H9 (cell line): ENCODE results near the gene RPP14. TPM values are rescaled to one million over a fixed set of nuclear protein-coding genes. Genes with fewer than 3 reads are reported as not detected.
A peak's percentile ranks its signal among the peaks of the same experiment; 100 is the strongest.

ENCODE experiments used
- DNase-seq: peaks from one replicate; pipeline ENCODE4 v3.0.0-alpha.2; 2017
- H2AFZ ChIP-seq: one replicate; pipeline ENCODE4 v1.6.1; 2013; ENCODE audit warnings: mild to moderate bottlenecking, low read length, control low read depth, moderate library complexity
- H2AK5ac ChIP-seq: 2 replicates; pipeline ENCODE4 v1.6.1; 2013; ENCODE audit warnings: low read length, control low read depth, mixed read lengths; ENCODE audit not compliant: insufficient read length
- H2BK120ac ChIP-seq: one replicate; pipeline ENCODE4 v1.6.1; 2013; ENCODE audit warnings: low read depth, mild to moderate bottlenecking, low read length, control low read depth, inconsistent platforms; ENCODE audit not compliant: poor library complexity, severe bottlenecking
- H2BK12ac ChIP-seq: 2 replicates; pipeline ENCODE4 v1.6.1; 2013; ENCODE audit warnings: low read length, control low read depth, mixed read lengths, low read depth; ENCODE audit not compliant: insufficient read length
- H2BK15ac ChIP-seq: 2 replicates; pipeline ENCODE4 v1.6.1; 2013; ENCODE audit warnings: low read depth, low read length, control low read depth
- H2BK20ac ChIP-seq: one replicate; pipeline ENCODE4 v1.6.1; 2013; ENCODE audit warnings: low read depth, mild to moderate bottlenecking, low read length, control low read depth, inconsistent platforms; ENCODE audit not compliant: poor library complexity, severe bottlenecking
- H2BK5ac ChIP-seq: 2 replicates; pipeline ENCODE4 v1.6.1; 2013; ENCODE audit warnings: low read length, control low read depth, mixed read lengths; ENCODE audit not compliant: insufficient read length
- H3K14ac ChIP-seq: 2 replicates; pipeline ENCODE4 v1.6.1; 2013; ENCODE audit warnings: low read length, control low read depth; ENCODE audit not compliant: insufficient read depth
- H3K18ac ChIP-seq: 2 replicates; pipeline ENCODE4 v1.6.1; 2013; ENCODE audit warnings: low read depth, mild to moderate bottlenecking, mixed read lengths, low read length, control low read depth; ENCODE audit not compliant: insufficient read length
- H3K23ac ChIP-seq: 2 replicates; pipeline ENCODE4 v1.6.1; 2013; ENCODE audit warnings: low read length, control low read depth, mixed read lengths, low read depth; ENCODE audit not compliant: insufficient read length
- H3K23me2 ChIP-seq: 2 replicates; pipeline ENCODE4 v1.6.1; 2013; ENCODE audit warnings: low read depth, mild to moderate bottlenecking, mixed read lengths, low read length, control low read depth; ENCODE audit not compliant: insufficient read length, poor library complexity, severe bottlenecking
- H3K27ac ChIP-seq: 2 replicates; pipeline ENCODE4 v1.5.1; 2013; ENCODE audit warnings: low read length, control low read depth, mixed read lengths, low read depth; ENCODE audit not compliant: insufficient read length
- H3K27me3 ChIP-seq: 2 replicates; pipeline ENCODE4 v1.6.1; 2013; ENCODE audit warnings: low read length, control low read depth, inconsistent platforms; ENCODE audit not compliant: insufficient read depth
- H3K4ac ChIP-seq: 2 replicates; pipeline ENCODE4 v1.6.1; 2013; ENCODE audit warnings: low read depth, mild to moderate bottlenecking, control low read depth, inconsistent platforms, low read length, moderate library complexity
- H3K4me1 ChIP-seq: 2 replicates; pipeline ENCODE4 v1.6.1; 2013; ENCODE audit warnings: low read length, control low read depth, inconsistent platforms; ENCODE audit not compliant: insufficient read depth
- H3K4me2 ChIP-seq: 2 replicates; pipeline ENCODE4 v1.6.1; 2013; ENCODE audit warnings: low read length, control low read depth, mixed read lengths; ENCODE audit not compliant: insufficient read length, insufficient read depth
- H3K56ac ChIP-seq: 2 replicates; pipeline ENCODE4 v1.6.1; 2013; ENCODE audit warnings: low read depth, mild to moderate bottlenecking, mixed read lengths, low read length, control low read depth; ENCODE audit not compliant: insufficient read length
- H3K79me1 ChIP-seq: 2 replicates; pipeline ENCODE4 v1.6.1; 2013; ENCODE audit warnings: low read depth, mild to moderate bottlenecking, moderate library complexity, low read length, control low read depth, inconsistent platforms; ENCODE audit not compliant: insufficient read depth, poor library complexity, severe bottlenecking
- H3K79me2 ChIP-seq: 2 replicates; pipeline ENCODE4 v1.6.1; 2013; ENCODE audit warnings: low read length, control low read depth, inconsistent platforms; ENCODE audit not compliant: insufficient read depth
- H3K9ac ChIP-seq: 2 replicates; pipeline ENCODE4 v1.6.1; 2013; ENCODE audit warnings: low read length, control low read depth, mixed read lengths; ENCODE audit not compliant: insufficient read length; ENCODE audit errors: extremely low read depth
- H3K9me3 ChIP-seq: one replicate; pipeline ENCODE4 v1.6.1; 2013; ENCODE audit warnings: low read depth, low read length, inconsistent platforms; ENCODE audit not compliant: control insufficient read depth
- H3T11ph ChIP-seq: one replicate; pipeline ENCODE4 v1.6.1; 2013; ENCODE audit warnings: mild to moderate bottlenecking, low read length, control low read depth, inconsistent platforms
- H4K20me1 ChIP-seq: one replicate; pipeline ENCODE4 v1.6.1; 2013; ENCODE audit not compliant: control insufficient read depth, insufficient read length, insufficient read depth
- H4K5ac ChIP-seq: 2 replicates; pipeline ENCODE4 v1.6.1; 2013; ENCODE audit warnings: low read depth, mild to moderate bottlenecking, mixed read lengths, low read length, control low read depth; ENCODE audit not compliant: insufficient read length
- H4K8ac ChIP-seq: replicated peaks from 2 replicates; pipeline ENCODE4 v1.6.1; 2013; ENCODE audit warnings: low read length, control low read depth, mixed read lengths, low read depth; ENCODE audit not compliant: insufficient read length
- H4K91ac ChIP-seq: 2 replicates; pipeline ENCODE4 v1.6.1; 2013; ENCODE audit warnings: low read depth, mild to moderate bottlenecking, moderate library complexity, mixed read lengths, low read length, control low read depth; ENCODE audit not compliant: insufficient read length
- H3K27ac Mint-ChIP-seq, 3 experiments: 2 replicates in 2 of 3; 3 replicates in 1 of 3; pipeline ENCODE4 v1.8.0; 2020 to 2021; ENCODE audit warnings: mixed read lengths in 3 of 3, mild to moderate bottlenecking in 1 of 3, moderate library complexity in 1 of 3
- H3K27me3 Mint-ChIP-seq: 2 replicates; pipeline ENCODE4 v1.8.0; 2021; ENCODE audit warnings: low read depth, mild to moderate bottlenecking, moderate library complexity, mixed read lengths
- H3K36me3 Mint-ChIP-seq, 3 experiments: 2 replicates in 2 of 3; 3 replicates in 1 of 3; pipeline ENCODE4 v1.8.0; 2020 to 2021; ENCODE audit warnings: low read depth in 3 of 3, mixed read lengths in 3 of 3; ENCODE audit not compliant: insufficient read depth in 1 of 3
- H3K4me1 Mint-ChIP-seq, 2 experiments: 2 replicates each; pipeline ENCODE4 v1.8.0; 2020; ENCODE audit warnings: mixed read lengths in 2 of 2
- H3K4me3 Mint-ChIP-seq, 2 experiments: 2 replicates in 1 of 2; 3 replicates in 1 of 2; pipeline ENCODE4 v1.8.0; 2020 to 2021; ENCODE audit warnings: mild to moderate bottlenecking in 2 of 2, mixed read lengths in 2 of 2, moderate library complexity in 1 of 2
- H3K9me3 Mint-ChIP-seq, 2 experiments: 2 replicates in 1 of 2; 3 replicates in 1 of 2; pipeline ENCODE4 v1.8.0; 2020; ENCODE audit warnings: mild to moderate bottlenecking in 2 of 2, mixed read lengths in 2 of 2, moderate library complexity in 1 of 2
- WGBS: extraction: QIAGEN DNeasy Blood & Tissue Kit; methylation state at CpG from one replicate; pipeline ENCODE4 v1.1.7; 2013; ENCODE audit warnings: missing lambda C conversion rate, low lambda C conversion rate, mixed read lengths; ENCODE audit not compliant: insufficient read length; ENCODE audit errors: extremely low coverage; 5-methylcytosine and 5-hydroxymethylcytosine counted together
- total RNA-seq: library from RNA; stranded (reverse); gene quantifications from 2 replicates; pipeline ENCODE4 v1.2.1, GENCODE V29; 2021
- TF ChIP-seq, protein P1 (sequence below): fragments of 200-600 bp; sonication (generic); conservative IDR thresholded peaks from 3 replicates; pipeline ENCODE4 v1.8.0; 2021; ENCODE audit warnings: antibody characterized with exemption, mild to moderate bottlenecking

Gene RPP14
- total RNA-seq, 1 experiment from 2014 or later = 23.9 TPM

DNA sequence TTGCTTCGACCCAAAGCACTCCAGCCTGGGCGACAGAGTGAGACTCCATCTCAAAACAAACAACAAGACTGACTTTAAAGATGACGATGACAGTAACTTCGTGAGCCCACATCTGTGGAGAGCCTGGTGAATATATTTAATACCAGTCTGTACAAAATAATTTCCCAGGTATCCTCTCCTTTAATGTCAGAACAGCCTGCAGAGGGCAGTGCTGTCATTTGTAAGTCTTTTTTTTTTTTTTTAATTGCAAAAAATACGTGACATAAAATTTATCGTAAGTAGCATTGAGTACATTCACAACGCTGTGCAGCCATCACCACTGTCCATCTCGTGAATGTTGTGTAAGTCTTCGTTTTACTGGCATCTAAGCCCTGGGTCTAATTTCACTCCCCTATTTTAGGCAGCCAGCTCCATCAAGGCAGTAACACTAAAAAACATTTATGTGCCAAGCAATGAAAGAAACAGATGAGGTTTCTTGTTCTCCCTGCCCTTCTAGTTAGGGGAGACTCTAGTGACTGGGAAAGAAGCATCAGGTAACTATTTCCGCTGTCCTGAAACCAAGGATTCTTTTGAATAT lies 1.7 kb downstream of the RPP14 start:
- Histone ChIP-seq H3K23me2 (peaks cover 6% of the 10 kb centered on the region), H3K18ac (no peak overlapping the region), H2AK5ac (no peak overlapping the region), H2BK20ac (no peak overlapping the region), H3K79me1 (peaks cover 12% of the 10 kb centered on the region), H4K5ac (no peak overlapping the region), H2BK12ac (no peak overlapping the region), H3K9me3 (no peaks in the 10 kb centered on the region), H3K4me2 (peak overlapping the region; percentile 100), H3K4me1 (no peaks in the 10 kb centered on the region), H2BK15ac (no peak overlapping the region), H3K9ac (peak overlapping the region; percentile 97), H3K4ac (no peak overlapping the region), H4K20me1 (peaks cover 4% of the 10 kb centered on the region), H3K14ac (no peak overlapping the region; the same call in 1 of the 2 replicates), H3K56ac (no peak overlapping the region), H3K27ac (no peak overlapping the region), H2BK120ac (no peak overlapping the region), H4K8ac (no peak overlapping the region), H3K23ac (no peak overlapping the region), H3T11ph (no peak overlapping the region), H2BK5ac (no peak overlapping the region), H2AFZ (no peak overlapping the region), H3K79me2 (peaks cover 25% of the 10 kb centered on the region), H4K91ac (no peak overlapping the region), H3K27me3 (no peaks in the 10 kb centered on the region)
- TF ChIP-seq, protein P1, sequence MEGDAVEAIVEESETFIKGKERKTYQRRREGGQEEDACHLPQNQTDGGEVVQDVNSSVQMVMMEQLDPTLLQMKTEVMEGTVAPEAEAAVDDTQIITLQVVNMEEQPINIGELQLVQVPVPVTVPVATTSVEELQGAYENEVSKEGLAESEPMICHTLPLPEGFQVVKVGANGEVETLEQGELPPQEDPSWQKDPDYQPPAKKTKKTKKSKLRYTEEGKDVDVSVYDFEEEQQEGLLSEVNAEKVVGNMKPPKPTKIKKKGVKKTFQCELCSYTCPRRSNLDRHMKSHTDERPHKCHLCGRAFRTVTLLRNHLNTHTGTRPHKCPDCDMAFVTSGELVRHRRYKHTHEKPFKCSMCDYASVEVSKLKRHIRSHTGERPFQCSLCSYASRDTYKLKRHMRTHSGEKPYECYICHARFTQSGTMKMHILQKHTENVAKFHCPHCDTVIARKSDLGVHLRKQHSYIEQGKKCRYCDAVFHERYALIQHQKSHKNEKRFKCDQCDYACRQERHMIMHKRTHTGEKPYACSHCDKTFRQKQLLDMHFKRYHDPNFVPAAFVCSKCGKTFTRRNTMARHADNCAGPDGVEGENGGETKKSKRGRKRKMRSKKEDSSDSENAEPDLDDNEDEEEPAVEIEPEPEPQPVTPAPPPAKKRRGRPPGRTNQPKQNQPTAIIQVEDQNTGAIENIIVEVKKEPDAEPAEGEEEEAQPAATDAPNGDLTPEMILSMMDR = peak; percentile 71
- H3K27ac Mint-ChIP-seq = no peak overlapping the region; a peak in 1 of 7 replicates
- peaks cover 14 to 15% of the 10 kb centered on the region in 2 experiments for H3K4me1 Mint-ChIP-seq
- H3K36me3 Mint-ChIP-seq = peaks cover 25 to 45% (median 35%) of the 10 kb centered on the region in 3 experiments
- no peaks in the 10 kb centered on the region for H3K9me3 Mint-ChIP-seq
- no CpG with 5 or more reads among the region's 10 CpGs for WGBS
- H3K4me3 Mint-ChIP-seq = peak overlapping the region; percentile 97 to 99; a peak in 4 of 5 replicates
- H3K27me3 Mint-ChIP-seq = peaks cover 13% of the 10 kb centered on the region
- no peak for DNase-seq
